Loucy (cell line): Measurements from ENCODE around the gene XPC.

ENCODE experiments used
- H2AFZ ChIP-seq: fragments of 200-600 bp; sonication (generic); 2 replicates; pipeline ENCODE4 v1.6.0; 2016; ENCODE audit warnings: antibody characterized with exemption, mild to moderate bottlenecking, low read length, moderate library complexity
- H3F3A ChIP-seq: fragments of 200-600 bp; 2 replicates; pipeline ENCODE4 v1.6.0; 2016; ENCODE audit warnings: antibody characterized with exemption, low read depth, mild to moderate bottlenecking
- H3K27me3 ChIP-seq: fragments of 200-600 bp; sonication (generic); 2 replicates; pipeline ENCODE4 v1.6.1; 2014; ENCODE audit warnings: low read length, mild to moderate bottlenecking; ENCODE audit not compliant: insufficient read depth, poor library complexity, severe bottlenecking
- H3K36me3 ChIP-seq: fragments of 200-600 bp; sonication (generic); 2 replicates; pipeline ENCODE4 v1.6.1; 2016; ENCODE audit warnings: low read length; ENCODE audit not compliant: insufficient read depth
- H3K4me1 ChIP-seq: fragments of 200-600 bp; sonication (generic); 2 replicates; pipeline ENCODE4 v1.5.1; 2014; ENCODE audit warnings: low read length, mild to moderate bottlenecking; ENCODE audit not compliant: insufficient read depth, poor library complexity, severe bottlenecking
- H3K4me2 ChIP-seq: fragments of 200-600 bp; sonication (generic); 2 replicates; pipeline ENCODE4 v1.6.0; 2014; ENCODE audit warnings: antibody characterized with exemption, low read length, low read depth, mild to moderate bottlenecking; ENCODE audit not compliant: poor library complexity, severe bottlenecking
- H3K4me3 ChIP-seq: fragments of 200-600 bp; sonication (generic); 2 replicates; pipeline ENCODE4 v1.5.1; 2014; ENCODE audit warnings: low read length, mild to moderate bottlenecking, mixed read lengths; ENCODE audit not compliant: poor library complexity, severe bottlenecking
- H3K79me2 ChIP-seq: fragments of 200-600 bp; sonication (generic); 2 replicates; pipeline ENCODE4 v1.6.1; 2014; ENCODE audit warnings: low read length; ENCODE audit not compliant: insufficient read depth
- H3K9ac ChIP-seq: fragments of 200-600 bp; sonication (generic); 2 replicates; pipeline ENCODE4 v1.6.0; 2014; ENCODE audit warnings: mild to moderate bottlenecking, low read depth, low read length, moderate library complexity; ENCODE audit not compliant: poor library complexity, severe bottlenecking
- H3K9me2 ChIP-seq: fragments of 200-600 bp; sonication (generic); replicated peaks from 2 replicates; pipeline ENCODE4 v1.6.1; 2016; ENCODE audit warnings: low read depth, low read length, mixed read lengths
- H3K9me3 ChIP-seq: fragments of 200-600 bp; sonication (generic); 2 replicates; pipeline ENCODE4 v1.6.1; 2014; ENCODE audit warnings: mild to moderate bottlenecking, antibody characterized with exemption, low read length, low read depth; ENCODE audit not compliant: insufficient read depth
- H4K20me1 ChIP-seq: fragments of 200-600 bp; sonication (generic); 2 replicates; pipeline ENCODE4 v1.6.0; 2014; ENCODE audit warnings: antibody characterized with exemption, low read length, mild to moderate bottlenecking; ENCODE audit not compliant: insufficient read depth, poor library complexity, severe bottlenecking
- EZH2phosphoT487 ChIP-seq: fragments of 200-600 bp; IDR thresholded peaks from 2 replicates; pipeline ENCODE4 v1.6.1; 2018; ENCODE audit warnings: antibody characterized with exemption, mild to moderate bottlenecking, moderate library complexity, borderline replicate concordance
- TF ChIP-seq, protein P1 (sequence below): fragments of 200-600 bp; sonication (generic); conservative IDR thresholded peaks from 2 replicates; pipeline ENCODE4 v1.5.1; 2014; ENCODE audit warnings: mild to moderate bottlenecking, antibody characterized with exemption, low read length

Gene XPC

DNA sequence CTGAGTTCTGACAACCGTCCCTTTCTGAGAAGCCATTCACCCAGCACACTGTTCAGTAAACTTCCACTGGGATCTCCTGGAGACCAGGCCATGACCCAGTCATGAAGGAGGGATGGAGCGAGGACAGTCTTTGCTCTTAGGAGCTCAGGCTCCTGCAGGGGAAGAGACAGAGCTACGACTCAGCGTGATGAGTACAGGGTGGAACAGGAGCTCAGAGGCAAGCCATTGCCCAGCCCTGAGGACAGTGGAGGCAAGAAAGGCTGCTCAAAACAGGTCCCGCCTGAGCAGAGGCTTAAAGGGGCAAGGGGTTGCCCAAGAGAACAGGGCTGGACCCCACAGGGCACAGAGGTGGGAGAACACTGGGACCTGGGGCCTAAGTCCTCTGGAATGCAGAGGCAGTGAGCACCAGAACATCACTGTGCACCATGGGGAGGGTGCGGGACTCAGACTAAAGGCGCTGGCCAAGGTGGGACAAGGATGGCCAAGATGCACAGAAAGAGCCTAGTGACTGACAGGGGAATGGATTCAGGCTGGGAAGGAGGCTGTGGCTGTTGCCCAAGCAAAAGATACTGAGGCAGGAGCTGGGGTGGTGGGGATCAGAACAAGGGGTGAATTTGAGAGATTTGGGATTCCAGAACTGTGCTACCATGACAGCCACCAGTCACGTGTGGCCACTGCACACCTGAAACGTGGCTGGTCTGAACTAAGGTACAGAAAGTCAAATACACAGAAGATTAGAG lies 27.7 kb downstream of the XPC start:
- Histone ChIP-seq H3K79me2 (no peaks in the 10 kb centered on the region), H3K36me3 (peaks cover 5% of the 10 kb centered on the region; the same call in 1 of the 2 replicates), H3K4me3 (no peak overlapping the region), H3K9ac (no peak overlapping the region), H2AFZ (no peak overlapping the region), H3K4me1 (no peaks in the 10 kb centered on the region), H3K9me2 (no peaks in the 10 kb centered on the region), H3K4me2 (no peak overlapping the region), H3F3A (no peaks in the 10 kb centered on the region), H4K20me1 (no peaks in the 10 kb centered on the region), H3K9me3 (no peaks in the 10 kb centered on the region), H3K27me3 (no peaks in the 10 kb centered on the region)
- TF ChIP-seq EZH2phosphoT487: no peak
- TF ChIP-seq, protein P1, sequence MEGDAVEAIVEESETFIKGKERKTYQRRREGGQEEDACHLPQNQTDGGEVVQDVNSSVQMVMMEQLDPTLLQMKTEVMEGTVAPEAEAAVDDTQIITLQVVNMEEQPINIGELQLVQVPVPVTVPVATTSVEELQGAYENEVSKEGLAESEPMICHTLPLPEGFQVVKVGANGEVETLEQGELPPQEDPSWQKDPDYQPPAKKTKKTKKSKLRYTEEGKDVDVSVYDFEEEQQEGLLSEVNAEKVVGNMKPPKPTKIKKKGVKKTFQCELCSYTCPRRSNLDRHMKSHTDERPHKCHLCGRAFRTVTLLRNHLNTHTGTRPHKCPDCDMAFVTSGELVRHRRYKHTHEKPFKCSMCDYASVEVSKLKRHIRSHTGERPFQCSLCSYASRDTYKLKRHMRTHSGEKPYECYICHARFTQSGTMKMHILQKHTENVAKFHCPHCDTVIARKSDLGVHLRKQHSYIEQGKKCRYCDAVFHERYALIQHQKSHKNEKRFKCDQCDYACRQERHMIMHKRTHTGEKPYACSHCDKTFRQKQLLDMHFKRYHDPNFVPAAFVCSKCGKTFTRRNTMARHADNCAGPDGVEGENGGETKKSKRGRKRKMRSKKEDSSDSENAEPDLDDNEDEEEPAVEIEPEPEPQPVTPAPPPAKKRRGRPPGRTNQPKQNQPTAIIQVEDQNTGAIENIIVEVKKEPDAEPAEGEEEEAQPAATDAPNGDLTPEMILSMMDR: no peak

GRCh38 chr3:14150078-14150477 lies 28.3 kb downstream of the XPC start:
- H2AFZ ChIP-seq: no peak overlapping the region
- H3K9me3 ChIP-seq: no peaks in the 10 kb centered on the region
- no peaks in the 10 kb centered on the region for H3K4me1 ChIP-seq
- H3K79me2 ChIP-seq: no peaks in the 10 kb centered on the region
- no peak overlapping the region for H3K4me3 ChIP-seq
- H3K4me2 ChIP-seq: no peak overlapping the region
- no peaks in the 10 kb centered on the region for H3K9me2 ChIP-seq
- H3K9ac ChIP-seq: no peak overlapping the region
- no peaks in the 10 kb centered on the region for H3F3A ChIP-seq
- H3K36me3 ChIP-seq: peaks cover 5% of the 10 kb centered on the region; the same call in 1 of the 2 replicates
- H3K27me3 ChIP-seq: no peaks in the 10 kb centered on the region
- TF ChIP-seq, protein P1: no peak
- no peak for TF ChIP-seq EZH2phosphoT487
- H4K20me1 ChIP-seq: peaks cover under 1% of the 10 kb centered on the region

DNA sequence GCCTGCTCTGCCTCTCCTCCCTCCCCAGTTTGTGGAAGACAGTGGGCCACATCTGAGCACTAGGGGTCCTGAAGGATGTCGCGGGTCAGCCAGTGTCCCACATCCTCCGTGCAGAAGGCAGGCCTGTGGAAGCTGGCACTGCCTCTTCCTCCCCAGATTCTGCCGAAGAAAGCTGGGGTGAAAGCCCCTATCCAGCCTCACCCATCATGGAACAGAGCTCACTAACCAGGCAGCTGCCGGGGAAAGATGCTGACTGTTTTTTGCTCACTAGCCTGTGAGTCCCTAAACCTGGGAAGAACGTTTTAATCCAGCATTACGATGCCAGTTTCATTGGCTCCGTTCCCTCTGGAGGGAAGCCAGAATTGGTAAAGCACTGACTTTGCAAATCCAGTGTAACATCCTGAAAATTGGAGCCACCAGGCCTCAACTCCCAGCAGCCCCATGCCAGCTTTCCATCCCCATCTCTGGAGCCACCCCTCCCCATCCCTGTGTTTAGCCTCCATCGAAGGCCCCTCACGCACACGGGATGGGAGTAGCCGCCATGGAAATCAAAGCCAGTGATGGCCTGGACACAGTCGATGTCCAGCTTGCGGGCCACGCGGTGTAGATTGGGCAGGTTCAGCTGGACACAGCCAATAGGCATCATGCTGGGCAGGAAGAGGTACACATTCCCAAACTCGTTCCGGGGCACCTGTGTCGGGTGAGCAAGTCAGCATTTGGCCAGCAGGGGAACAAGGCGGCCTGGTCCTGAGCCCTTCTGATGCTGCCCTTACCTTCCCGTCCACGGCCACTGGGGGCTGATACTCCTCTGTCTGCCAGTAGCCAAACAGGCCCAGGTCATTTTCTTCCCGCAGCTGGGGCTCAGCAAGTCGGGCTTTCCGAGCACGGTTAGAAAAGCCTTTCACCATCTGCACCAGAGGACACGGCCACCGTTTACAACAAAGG lies 30.1 kb downstream of the XPC start:
- H3K36me3 ChIP-seq: peaks cover 5% of the 10 kb centered on the region; the same call in 1 of the 2 replicates
- TF ChIP-seq EZH2phosphoT487: no peak
- TF ChIP-seq, protein P1: no peak
- no peaks in the 10 kb centered on the region for H3F3A ChIP-seq
- H3K79me2 ChIP-seq: no peaks in the 10 kb centered on the region
- no peaks in the 10 kb centered on the region for H3K9me2 ChIP-seq
- no peak overlapping the region for H3K4me2 ChIP-seq
- no peak overlapping the region for H3K9ac ChIP-seq
- H2AFZ ChIP-seq: no peak overlapping the region
- no peaks in the 10 kb centered on the region for H3K27me3 ChIP-seq
- peaks cover 12% of the 10 kb centered on the region for H3K4me1 ChIP-seq
- H3K9me3 ChIP-seq: no peaks in the 10 kb centered on the region
- H4K20me1 ChIP-seq: peaks cover 6% of the 10 kb centered on the region
- H3K4me3 ChIP-seq: no peak overlapping the region
